ENCODE results near the gene ZCCHC14.
"Not testable (repeated sequence)": the region's sequence is repeated elsewhere in the genome, so short reads cannot be mapped to it uniquely, and the experiment has no call there.

ZCCHC14 gene

DNA sequence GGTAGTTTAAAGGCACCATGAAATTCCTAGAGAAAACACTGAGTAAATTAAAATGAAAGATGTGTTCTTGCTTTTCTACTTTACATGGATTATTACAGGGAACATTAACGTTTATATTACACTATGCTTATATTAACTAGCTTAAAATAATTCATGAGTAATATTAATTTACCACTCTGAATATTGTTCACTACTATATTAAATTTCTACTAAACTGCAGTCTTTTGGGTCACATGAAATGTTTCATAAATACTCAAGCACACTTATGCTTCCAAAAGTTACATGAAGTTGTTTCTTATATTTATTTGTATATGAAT lies 104.0 kb downstream of the ZCCHC14 start:
- H3K27ac ChIP-seq: peak overlapping the region; percentile 93
- no peak for TF ChIP-seq ZFX (IDR thresholded peaks at IDR 0.05; ENCODE audit: borderline replicate concordance)
- TF ChIP-seq, protein P1, sequence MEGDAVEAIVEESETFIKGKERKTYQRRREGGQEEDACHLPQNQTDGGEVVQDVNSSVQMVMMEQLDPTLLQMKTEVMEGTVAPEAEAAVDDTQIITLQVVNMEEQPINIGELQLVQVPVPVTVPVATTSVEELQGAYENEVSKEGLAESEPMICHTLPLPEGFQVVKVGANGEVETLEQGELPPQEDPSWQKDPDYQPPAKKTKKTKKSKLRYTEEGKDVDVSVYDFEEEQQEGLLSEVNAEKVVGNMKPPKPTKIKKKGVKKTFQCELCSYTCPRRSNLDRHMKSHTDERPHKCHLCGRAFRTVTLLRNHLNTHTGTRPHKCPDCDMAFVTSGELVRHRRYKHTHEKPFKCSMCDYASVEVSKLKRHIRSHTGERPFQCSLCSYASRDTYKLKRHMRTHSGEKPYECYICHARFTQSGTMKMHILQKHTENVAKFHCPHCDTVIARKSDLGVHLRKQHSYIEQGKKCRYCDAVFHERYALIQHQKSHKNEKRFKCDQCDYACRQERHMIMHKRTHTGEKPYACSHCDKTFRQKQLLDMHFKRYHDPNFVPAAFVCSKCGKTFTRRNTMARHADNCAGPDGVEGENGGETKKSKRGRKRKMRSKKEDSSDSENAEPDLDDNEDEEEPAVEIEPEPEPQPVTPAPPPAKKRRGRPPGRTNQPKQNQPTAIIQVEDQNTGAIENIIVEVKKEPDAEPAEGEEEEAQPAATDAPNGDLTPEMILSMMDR (IDR thresholded peaks at IDR 0.05): no peak

DNA sequence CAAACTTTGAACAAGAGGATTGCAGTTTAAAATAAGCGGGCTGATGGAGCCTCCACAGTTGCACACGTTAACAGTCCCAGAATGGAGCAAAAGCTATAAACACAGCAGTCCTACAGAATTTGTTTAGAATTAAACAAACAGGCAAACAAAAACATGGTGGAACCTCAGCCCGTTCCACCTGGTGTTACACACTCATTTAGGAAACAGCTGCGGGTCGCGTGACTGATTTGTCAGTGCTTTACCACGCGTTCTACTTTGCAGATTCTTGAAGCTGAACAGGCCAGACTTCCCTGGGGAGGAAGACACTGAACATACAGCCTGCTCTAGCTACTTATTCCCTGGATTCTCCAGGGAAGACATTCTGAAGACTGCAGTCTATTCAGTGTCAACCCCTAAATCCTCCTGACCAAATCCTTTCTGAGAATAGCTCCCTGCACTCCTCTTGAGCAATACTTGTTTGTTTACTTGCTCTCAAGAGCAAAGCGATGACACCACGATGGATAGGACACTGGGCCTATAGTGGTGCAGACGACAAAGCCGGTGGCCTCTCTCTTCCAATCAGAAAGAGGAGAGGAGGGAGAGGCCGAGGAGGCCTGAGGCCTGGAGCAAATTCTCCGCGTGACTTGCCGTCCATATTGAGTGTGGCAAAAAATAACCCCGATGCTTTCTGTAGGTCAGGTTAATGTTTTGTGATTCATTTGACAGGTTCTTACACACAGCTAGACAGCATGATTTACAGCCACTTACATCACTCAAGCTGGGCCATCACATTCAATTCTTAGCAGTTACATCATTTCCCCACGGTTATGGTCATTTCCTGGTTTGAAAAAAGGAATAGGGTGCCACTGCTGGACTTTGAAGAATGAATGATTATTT lies 104.6 kb downstream of the ZCCHC14 start:
- H3K27ac ChIP-seq: peak overlapping the region; percentile 93
- no peak for TF ChIP-seq ZFX (IDR thresholded peaks at IDR 0.05; ENCODE audit: borderline replicate concordance)
- TF ChIP-seq, protein P1 (IDR thresholded peaks at IDR 0.05): no peak

DNA sequence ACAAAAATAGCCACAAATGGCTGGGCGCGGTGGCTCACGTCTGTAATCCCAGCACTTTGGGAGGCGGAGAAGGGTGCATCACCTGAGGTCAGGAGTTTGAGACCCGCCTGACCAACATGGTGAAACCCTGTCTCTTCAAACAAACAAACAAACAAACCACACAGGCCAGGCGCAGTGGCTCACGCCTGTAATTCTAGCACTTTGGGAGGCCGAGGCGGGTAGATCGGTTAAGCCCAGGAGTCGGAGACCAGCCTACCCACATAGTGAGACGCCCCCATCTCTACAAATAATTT lies 108.0 kb downstream of the ZCCHC14 start:
- not testable (repeated sequence) for H3K27ac ChIP-seq

DNA sequence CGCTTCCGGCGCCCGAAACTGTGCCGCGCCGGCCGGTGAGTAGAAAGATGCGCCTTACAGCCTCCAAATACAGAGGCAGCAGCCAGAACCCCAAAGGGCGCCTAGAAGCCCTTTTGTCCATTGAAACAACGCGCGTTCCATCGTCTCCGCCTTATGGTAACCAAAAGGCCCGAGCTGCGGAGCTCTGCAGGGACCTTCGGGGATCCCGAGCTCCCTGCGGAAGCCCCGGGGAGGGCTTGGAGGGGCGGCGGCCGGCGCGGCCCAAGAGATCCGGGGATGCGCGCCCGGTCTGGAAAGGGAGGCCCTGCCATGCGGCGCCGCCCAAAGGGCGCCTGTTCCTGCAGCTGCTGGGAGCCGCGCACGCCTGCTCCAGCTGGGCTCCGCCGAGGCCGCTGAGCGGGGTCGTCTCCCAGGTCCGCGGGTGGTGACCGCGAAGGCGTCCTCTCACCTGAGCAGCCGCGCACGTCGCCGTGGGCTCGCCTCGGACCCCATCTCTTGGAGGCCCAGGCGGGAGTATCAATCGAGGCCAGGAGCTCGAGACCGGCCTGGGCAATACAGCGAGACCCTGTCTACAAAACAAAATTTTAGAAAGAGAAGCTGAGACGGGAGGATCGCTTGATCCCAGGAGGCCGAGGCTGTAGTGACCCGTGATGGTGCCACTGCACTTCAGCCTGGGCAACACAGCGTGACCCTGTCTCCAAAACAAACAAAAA lies 108.5 kb downstream of the ZCCHC14 start:
- H3K27ac ChIP-seq: peak overlapping the region; percentile 76
- TF ChIP-seq ZFX (IDR thresholded peaks at IDR 0.05; ENCODE audit: borderline replicate concordance): no peak
- TF ChIP-seq, protein P1 (IDR thresholded peaks at IDR 0.05): no peak

DNA sequence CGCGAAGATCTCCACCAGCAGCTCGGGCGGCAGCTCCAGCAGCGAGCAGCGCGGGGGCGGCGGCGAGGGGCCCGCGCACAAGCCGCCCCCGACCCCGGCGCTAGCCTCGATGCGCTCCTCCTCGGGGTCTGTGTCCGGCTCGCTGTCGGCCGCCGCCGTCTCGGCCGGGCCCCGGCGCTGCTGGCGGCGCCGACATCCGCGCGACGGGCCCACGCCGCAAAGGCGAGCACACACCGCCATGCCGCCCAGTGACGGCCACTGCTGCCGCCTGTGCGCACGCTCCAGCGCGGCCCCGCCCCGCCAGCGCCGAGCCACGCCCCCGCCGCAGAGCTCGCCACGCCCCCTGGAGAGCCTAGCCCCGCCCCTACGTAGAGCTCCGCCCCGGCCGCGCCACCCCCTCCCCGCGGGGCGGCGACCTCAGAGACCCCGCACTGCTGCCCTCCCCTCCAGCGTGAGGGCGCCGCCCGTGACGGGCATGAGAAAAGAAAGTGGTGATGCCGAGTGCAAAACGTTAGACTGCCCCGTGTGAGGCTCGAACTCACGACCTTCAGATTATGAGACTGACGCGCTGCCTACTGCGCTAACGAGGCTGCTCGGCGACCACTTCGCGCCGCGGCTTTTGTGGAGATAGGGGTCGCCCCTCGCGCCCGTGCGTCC lies 109.2 kb downstream of the ZCCHC14 start, which contains the start of gene FBXO31:
TSS of gene FBXO31 (minus strand) at position 272 of the 657 bp plus-strand sequence. CDS start at position 240, 32 bp downstream.
- TF ChIP-seq, protein P1 (IDR thresholded peaks at IDR 0.05): no peak
- no peak for TF ChIP-seq ZFX (IDR thresholded peaks at IDR 0.05; ENCODE audit: borderline replicate concordance)
- peak within 1 kb of the TSS; percentile 76 for H3K27ac ChIP-seq

DNA sequence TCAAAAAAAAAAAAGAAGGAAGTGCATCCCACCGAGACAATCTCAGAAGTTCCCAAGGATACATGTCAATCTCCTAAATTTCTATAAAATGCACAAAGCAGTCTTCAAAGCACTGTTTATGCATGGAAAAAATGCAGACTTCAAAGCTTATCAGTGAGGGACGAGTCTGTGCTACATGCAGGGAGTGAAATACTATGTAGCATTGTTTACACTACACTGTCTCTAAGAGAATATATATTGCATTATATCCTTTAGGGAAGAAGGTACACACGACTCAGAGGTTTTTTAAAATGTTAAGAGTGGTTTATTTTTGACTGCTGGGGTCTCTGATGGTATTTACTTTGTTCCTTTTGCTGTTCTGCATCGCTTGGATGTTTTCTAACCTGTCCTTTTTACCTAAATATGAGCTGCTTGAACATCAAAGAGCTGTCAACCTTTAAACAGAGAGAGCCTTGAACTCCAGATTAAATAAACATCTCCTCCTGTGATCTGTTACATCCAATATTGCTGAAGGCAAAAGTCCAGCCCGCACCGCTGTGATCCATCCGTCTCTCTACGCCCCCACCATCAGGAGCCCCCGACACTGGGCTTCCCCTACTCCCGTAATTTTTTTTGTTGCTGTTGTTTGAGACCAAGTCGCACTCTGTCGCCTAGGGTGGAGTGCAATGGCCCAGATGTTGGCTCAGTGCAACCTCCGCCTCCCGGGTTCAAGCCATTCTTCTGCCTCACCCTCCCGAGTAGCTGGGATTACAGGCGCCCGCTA lies 110.6 kb downstream of the ZCCHC14 start:
- H3K27ac ChIP-seq: peak overlapping the region; percentile 76
- TF ChIP-seq ZFX (IDR thresholded peaks at IDR 0.05; ENCODE audit: borderline replicate concordance): no peak
- TF ChIP-seq, protein P1 (IDR thresholded peaks at IDR 0.05): no peak

DNA sequence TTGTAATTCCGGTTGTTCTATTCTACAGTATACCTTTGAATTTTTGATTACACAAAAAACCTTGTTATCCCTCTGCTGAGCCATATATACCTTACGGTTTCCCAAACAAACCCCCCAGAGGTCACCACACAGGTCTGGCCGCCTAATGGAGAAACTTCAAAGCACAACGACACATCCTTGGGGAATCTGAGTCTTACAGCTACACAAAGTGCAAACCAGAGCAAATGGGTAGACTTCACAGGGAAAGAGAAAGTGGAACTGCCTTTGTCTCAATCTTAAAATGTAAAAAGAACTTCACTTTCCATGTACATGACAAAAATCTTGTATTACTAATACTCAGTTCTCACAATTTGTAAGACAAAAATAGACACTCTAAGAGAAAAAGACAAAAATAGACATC lies 111.9 kb downstream of the ZCCHC14 start:
- TF ChIP-seq ZFX (IDR thresholded peaks at IDR 0.05; ENCODE audit: borderline replicate concordance): no peak
- TF ChIP-seq, protein P1 (IDR thresholded peaks at IDR 0.05): no peak
- no peak overlapping the region for H3K27ac ChIP-seq

All from 22Rv1 (cell line).